HG03469 (cell line): ENCODE data around the gene MAP3K6.

Experiments
- ATAC-seq: cut with Tn5 transposase; IDR thresholded peaks from one replicate; pipeline ENCODE4 v1.9.1; 2021; ENCODE audit warnings: mild to moderate bottlenecking, moderate library complexity, moderate number of reproducible peaks; ENCODE audit not compliant: unreplicated experiment

MAP3K6 gene

DNA sequence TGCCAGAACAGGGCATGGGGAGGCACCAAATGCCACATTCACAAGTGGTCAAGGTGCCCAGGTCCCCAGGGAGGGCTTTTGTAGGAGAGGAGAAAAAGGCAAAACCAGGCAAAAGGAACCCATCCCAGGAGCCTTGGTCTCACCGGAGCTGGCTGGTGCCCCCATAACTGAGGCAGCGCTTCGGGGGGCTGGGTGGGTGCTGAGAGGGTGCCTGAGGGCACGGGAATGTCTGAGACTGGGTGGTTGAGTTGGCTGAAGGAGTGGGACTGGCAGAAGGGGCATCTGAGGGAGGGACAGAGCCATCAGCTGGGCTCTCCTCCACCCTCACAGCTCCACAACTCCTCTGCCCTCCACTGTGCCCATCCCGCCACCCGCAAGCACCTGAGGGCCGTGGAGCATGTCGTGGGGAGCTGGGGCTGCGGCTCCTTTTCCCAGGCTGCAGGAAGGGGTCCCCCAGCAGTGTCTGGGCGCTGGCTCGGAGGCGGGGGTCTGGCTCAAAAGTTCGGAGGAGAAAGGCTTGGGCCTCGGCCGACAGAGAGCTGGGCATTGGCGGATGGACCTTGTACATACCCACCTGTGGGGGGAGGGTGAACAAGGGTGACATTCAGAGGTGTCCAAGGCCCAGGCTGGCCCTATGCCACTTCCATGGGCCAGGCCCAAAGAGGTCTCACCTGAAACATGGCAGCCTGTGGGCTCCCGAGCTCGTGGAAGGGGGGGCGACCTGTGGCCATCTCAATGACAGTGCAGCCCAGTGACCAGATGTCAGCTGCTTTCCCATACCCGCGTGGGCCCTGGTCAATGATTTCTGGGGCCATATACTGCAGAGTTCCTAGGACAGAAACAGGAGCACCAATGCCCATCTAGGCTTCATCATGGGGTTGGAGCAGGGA lies 8.5 kb downstream of the MAP3K6 start:
- no peak for ATAC-seq

DNA sequence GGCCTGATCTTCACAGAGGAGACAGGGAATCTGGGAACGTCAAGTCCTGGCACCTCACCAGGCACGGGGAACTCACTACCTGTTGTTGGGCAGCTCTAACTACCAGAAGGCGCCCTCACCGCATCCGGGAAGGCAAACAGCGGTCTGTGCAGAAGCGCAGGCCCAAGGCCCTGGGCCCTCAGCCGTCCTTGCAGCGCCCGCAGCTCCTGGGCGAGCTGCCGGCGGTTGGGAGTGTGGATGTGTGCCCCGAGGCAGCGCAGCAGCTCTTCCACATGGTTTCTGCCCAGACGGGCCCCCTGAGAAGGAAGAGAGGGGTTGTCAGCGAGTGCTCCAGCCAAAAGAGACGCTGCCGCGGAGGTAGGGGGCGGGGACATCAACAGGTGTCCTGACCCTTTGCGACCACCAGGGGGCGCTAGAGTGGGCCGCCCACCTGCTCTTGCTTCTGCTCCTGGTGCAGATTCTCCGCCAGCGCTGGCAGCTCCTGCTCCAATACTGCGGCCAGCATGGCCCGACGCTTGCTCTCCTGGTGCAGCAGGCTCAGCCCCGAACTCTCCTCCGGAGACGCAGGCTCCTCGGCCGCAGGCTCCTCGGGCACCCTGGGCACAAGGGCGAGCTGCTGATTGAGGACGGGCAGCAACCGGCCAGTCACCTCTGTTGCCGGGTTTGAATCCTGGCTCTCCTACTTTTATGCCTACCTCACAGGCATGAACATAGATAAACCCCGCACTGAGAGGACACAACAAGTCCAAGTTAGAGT lies 9.3 kb downstream of the MAP3K6 start:
- no peak for ATAC-seq

DNA sequence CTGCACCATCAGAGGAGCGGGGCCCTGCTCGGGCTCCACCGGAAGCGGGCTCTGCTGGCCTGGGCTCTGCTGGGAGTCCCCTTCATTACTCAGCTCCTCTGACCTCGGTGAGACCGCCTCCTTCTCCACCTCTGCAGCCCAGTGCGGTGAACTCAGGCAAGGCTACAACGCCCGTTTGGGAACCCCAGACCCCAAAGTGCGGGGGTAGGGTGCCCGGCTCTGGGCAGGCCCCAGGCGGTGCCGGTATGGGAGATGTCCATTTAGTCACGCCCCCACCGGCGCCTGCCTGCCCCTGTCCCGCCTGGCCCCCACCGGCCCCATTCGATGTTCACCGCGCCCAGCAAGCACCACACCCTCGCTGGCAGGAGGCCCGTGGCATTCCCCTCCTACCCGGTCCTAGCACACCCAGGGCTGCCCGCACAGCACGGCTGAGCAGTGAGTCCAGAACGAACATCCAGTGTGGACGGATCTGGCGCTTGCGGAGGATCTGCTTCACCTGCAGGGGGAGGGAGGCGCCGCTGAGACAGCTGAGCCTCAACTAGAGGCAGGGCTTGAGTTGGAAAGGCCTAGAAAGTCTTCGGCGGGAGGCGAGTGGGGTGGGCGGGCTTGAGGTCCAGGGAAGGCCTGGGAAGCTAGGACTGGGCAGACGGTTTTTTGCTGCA lies 10.0 kb downstream of the MAP3K6 start:
- ATAC-seq = no peak

DNA sequence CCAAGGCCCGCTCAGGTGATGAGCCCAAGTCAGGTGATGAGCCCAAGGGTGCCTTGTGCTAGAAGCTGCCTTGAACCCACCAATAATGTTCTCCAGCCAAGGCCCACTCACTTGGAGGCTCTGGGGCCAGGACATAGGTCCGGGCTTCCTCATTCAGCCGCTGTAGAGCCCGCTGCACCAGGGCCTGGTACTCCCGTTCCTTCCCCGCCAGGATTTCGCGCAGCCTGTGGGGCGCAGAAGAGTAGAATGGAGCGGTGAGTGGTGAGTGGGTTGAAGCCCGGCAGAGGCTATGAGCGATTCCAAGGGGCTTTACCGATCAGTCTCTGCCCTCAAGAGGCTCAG lies 10.5 kb downstream of the MAP3K6 start:
- ATAC-seq = no peak

DNA sequence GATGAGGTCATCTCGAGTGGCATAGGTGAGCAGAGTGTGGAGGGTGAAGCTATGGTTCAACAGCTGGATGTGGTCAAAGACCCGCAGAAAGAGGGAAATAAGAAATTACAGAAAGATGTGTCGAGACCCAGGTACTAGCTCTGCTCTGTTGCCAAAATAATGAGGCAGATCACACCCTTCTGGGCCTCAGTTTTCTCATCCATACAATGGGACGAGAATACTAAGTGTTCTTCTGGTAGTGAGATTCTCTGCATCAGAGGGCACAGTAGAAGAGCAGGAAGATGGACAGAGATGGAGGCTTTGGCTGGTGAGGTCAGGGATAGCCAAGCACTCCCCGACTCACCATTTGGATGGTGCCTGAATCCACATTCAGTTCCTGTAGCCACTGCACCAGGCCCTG lies 11.1 kb downstream of the MAP3K6 start:
- ATAC-seq = no peak

DNA sequence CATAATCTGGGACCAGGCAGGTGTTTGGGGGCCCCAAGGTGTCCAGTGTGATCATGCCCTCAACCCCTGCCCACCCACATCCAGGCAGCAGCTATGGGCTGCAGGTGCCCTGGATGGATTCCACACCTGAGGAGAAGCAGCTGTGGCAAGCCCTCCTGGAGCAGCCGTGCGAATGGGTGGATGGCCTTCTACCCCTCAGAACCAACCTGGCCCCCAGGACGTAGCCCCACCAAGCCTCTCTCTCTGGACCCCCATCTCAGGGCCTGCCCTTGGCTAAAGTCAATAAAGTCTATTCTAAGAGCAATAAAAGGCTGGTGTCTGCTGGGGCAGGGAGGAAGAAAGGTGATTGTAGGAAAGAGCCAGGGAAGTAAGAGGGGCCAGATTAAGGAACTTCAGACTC lies 13.1 kb downstream of the MAP3K6 start:
- ATAC-seq = no peak

DNA sequence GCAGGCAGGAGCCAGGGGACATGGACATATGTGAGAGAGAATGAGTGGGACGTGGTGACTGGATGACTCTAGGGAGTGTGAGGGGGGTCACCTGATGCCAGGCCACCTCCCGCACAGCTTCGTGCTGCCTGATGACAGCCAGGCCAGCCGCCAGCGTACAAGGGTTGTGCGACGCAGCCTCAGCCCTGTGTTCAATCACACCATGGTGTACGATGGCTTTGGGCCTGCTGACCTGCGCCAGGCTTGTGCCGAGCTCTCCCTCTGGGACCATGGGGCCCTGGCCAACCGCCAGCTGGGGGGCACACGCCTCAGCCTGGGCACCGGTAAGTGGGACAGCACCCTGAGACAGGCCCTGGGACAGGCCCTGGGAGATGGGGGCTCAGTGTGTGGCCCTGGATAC lies 13.6 kb downstream of the MAP3K6 start:
- no peak for ATAC-seq

DNA sequence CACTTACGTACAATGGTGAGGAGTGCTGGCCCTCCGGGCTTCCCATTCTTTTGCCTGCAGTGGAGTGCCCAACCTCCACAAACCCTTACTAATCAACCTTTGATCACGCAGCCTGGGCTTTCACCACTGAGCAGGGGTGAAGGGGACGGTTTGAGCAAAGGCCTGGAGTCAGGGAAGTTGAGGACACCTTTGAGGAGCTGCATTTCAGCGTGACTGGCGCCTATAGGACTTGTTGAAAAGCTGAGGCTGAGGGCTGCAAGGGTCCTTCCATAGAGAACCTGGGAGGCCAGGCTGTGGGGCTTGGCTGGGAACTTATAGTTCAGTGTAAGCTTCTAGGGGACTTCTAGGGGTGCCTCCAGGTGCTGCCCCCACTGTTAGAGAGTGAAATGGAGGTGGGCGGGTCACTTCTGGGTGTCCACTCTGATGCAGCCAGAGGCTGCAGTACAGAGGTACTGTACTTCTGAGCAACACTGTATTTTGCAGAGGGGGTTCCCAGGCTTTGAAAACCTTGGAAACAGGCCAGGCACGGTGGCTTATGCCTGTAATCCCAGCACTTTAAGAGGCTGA lies 15.1 kb downstream of the MAP3K6 start:
- ATAC-seq = no peak

DNA sequence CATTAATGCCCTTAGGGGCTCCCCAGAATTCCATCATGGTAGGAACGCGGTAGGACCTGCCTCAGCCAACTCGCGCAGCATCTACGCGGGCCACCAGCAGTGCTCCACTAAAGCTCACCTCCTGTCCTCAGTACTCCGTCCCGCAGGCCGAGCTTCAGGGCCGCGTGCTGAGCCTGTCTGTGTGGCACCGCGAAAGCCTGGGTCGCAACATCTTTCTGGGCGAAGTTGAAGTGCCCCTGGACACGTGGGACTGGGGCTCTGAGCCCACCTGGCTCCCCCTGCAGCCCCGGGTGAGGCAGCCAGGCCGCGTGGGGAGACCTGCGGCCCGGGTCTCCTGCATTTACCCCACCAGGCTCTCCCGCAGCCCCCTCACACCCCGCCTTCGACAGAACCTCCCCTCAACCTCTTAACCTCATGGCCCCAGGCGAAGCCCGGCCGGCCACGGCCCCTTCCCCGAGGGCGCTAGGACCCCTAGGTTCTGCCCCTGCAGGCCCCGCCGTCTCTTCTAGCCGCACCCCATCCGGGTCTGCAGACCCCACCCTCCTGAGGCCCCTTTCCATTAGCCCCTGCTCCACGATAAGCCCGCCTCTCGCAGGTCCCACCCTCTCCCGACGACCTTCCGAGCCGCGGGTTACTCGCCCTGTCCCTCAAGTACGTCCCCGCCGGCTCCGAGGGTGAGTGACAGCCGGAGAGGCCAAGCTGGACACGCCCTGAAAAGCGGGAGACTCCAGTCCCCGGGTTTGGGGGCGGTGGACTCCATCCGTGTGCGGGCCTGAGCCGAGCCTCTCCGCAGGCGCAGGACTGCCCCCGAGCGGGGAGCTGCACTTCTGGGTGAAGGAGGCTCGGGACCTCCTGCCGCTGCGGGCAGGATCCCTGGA lies 15.9 kb downstream of the MAP3K6 start:
- no peak for ATAC-seq

DNA sequence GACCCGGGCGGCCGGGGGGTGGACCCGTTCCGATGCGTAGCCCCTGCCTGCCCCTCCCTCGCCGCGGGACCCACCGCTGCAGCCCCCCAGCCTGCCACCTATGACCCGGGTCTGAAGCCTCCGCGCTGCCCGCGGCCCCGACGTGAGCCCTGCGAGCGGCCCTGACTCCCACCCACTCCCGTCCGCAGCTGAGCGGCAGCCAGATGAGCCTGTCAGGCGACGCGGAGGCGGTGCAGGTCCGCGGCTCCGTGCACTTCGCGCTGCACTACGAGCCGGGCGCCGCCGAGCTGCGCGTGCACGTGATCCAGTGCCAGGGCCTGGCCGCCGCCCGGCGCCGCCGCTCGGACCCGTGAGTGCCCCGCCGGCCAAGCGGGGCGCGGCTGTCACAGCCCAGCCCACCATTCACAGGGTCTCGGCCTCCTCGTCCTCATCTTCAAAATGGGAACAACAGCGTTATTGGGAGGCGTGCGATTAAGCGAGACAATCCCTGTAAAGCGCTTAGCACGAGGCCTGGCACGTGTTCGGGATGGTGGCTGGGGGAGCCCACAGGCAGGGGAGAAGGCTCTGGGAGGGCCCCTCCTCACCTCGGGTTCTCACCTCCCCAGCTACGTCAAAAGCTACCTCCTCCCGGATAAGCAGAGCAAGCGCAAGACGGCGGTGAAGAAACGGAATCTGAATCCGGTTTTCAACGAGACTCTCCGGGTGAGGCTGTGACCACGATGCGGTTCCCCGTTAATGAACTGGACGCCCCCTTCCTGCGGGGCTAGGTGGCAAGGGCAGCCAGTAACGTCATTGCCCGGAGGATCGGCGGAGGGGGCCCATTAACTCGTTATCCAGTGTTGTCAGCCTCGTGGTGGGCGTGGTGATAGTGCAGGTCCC lies 16.7 kb downstream of the MAP3K6 start:
- no peak for ATAC-seq

DNA sequence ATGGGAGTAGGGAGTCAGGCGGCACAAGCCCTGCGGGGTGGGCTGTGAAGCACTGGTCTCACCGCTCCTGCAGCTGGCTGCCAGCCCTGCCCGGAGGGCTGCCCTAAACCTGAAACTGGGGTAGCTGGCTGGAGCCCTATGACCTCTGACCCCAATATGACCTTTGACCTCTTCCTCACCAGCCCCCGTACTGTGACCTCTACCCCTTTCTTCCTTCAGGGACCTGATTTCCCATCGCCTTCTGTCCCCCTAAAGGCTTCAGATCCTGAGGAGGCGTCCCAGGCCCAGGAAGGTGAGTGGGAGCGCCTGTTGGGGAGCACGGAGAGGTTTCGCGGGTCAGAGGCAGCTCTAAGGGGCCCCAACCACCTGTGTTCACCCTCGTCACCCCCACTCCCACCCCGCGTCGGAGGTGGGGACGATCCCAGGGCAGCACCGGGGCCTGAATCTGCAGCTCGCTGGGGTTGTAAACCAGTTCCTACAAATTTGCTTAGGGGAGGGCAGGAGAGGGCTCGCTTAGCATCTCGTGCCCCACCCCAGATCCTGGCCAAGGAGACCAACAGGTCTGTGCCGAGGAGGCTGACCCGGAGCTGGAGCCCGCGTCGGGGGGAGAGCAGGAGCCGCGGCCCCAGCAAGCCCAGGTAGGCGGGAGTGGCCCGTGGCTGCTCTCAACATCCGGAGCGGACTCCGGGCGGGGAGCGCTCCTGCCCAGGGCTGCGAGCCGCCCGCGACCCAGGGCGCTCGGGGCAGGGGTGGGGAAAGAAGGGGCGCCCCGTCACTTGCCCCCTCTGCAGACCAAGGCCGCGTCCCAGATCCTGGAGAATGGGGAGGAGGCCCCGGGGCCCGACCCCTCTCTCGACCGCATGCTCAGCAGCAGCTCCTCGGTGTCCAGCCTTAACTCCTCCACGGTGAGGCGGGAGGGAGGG lies 17.6 kb downstream of the MAP3K6 start:
- ATAC-seq = no peak

DNA sequence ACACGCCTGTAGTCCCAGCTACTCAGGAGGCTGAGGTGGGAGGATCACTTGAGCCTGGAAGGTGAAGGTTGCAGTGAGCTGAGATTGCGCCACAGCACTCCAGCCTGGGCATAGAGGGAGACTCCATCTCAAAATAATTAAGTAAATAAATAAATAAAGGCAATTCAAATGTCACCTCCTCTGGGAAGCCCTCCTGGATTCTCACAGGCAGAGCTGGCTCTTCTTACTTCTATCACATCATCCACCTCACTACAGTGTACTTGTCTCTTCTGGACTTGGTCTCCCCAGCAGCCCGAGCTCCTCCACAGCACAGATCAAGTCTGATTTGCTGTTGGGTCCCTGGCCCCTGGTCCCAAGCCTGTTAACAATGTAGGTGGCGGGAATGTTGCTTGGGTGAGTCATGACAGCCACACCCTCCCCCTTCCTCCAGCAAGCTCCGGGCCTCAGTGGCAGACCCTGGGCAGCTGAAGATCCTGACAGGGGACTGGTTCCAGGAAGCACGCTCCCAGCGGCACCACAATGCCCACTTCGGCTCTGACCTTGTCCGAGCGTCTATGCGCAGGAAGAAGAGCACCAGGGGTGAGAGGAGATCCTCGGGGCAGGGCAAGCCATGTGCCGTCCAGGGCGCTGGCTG lies 19.7 kb downstream of the MAP3K6 start:
- no peak for ATAC-seq

DNA sequence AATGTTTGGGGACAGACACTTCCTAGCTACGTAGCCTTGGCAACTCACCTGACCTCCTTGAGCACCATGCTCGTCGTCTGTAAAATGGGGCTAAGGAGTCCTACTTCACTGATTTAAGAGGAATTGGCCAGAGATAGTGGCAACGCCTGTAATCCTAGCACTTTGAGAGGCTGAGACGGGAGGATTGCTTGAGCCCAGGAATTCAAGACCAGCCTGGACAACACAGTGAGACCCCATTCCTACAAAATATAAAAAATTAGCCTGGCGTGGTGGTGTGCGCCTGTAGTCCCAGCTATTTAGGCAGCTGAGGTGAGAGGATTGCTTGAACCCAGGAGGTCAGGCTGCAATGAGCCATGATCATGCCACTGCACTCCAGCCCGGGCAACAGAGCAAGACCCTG lies 20.4 kb downstream of the MAP3K6 start:
- no peak for ATAC-seq

DNA sequence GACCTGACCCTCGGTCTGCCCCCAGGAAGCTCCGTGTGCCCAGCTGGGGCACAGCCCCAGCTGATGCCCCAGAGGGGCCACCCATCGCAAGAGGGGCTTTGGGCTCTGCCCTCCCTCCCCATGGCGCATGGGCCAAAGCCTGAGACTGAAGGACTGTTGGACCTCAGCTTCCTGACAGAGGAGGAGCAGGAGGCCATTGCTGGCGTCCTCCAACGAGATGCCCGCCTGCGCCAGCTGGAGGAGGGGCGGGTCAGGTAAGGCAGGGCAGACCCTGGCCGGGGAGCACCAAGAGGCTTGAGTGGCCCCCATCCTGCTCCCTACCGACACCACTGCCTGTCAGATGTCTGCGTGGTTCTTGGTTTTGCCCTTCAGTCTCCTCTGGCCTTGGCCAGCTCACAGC lies 21.5 kb downstream of the MAP3K6 start:
- ATAC-seq = no peak

DNA sequence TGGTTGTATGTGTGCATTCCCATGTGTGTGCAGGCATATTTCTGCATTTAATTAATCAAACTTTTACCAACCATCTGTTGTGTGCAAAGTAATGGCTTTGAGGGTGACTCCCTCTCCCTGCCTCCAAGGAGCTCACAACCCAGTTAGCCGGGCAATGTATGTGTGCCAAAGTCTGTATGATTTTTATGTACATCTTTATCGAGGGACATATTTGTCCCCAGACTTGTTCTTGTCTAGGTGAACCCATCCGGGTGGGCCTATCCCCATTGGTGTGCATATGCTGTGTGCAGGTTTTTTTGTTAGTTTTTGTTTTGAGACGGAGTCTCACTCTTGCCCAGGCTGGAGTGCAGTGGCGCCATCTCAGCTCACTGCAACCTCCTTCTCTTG lies 23.1 kb downstream of the MAP3K6 start:
- no peak for ATAC-seq

DNA sequence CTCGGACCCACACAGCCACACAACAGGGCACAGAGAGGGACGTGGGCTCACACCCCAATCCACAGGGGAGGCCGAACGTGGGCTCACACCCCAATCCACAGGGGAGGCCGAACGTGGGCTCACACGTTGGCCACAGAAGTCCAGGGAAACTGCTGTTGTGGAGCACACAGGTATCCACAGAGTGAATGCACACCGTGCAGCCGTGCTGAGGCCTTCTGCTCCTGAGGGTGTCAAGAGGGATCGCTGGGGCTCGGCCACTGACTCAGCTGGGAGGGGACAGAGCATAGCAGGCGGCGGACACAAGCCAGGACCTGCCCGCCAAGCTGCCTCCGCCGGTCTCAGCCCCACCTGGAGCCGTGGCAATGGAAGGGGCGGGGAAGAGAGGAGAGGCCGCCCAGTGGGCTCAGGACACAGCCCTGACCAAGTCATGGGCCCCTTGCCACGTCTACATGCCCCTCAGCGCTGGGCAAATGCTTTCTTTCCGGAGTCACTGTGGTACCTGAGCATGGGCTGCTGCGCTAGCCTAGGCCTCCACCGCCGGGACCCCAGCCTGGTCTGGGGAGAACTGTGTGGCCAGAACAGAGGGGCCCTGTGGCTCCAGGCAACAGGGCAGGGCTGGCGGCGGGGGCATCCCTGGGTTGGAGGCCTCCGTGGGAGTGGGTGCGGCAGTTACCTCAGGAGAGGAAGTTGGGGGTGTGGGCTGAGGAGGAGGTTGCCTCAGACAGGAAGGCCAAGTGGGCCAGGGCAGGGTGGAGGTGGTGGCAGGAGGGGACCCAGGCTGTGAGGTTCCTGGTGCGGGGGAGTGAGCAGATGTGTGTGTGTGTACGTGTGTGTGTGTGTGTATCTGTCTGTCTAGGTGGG lies 23.8 kb downstream of the MAP3K6 start:
- ATAC-seq = no peak

DNA sequence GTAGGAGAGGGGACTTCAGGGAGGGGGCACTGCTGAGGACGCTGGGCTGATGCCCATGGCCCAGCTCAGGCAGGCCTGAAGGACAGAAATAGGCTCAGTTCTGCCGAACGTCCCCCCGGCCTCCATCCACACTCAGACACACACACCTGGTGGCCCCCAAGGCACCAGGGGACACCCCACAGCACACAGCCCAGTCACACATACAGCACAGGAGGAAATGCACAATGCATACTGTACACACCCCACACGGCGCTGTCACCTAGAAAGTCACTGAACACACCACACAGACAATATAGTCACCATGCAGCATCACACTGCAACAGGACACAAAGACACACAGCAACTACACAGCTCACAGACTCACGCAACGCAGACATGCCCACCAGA lies 24.4 kb downstream of the MAP3K6 start:
- ATAC-seq = no peak
